RWPE1 (cell line): ENCODE results near the gene CTRL.
A peak's percentile ranks its signal among the peaks of the same experiment; 100 is the strongest.
"Not testable (repeated sequence)": the region's sequence is repeated elsewhere in the genome, so short reads cannot be mapped to it uniquely, and the experiment has no call there.

ENCODE experiments used
- CTCF ChIA-PET: fragments of 350-600 bp; sonication (Branson Sonifier 250); formaldehyde crosslinking; extraction: SDS; loops from one replicate; lab custom pipeline; 2021; lab: Yijun Ruan, JAX
- POLR2A ChIA-PET: fragments of 400-600 bp; formaldehyde crosslinking; extraction: SDS; loops from one replicate; lab custom pipeline; 2020; ENCODE audit warnings: antibody characterized with exemption; ENCODE audit not compliant: low non-redundant PET; lab: Yijun Ruan, JAX
- DNase-seq: peaks from one replicate; pipeline ENCODE4 v3.0.0; 2012; ENCODE audit warnings: low spot score
- H3K27ac ChIP-seq: fragments of 450-650 bp; 2 replicates; pipeline ENCODE4 v1.5.1; 2017
- TF ChIP-seq, protein P1 (sequence below): fragments of 450-650 bp; conservative IDR thresholded peaks from 2 replicates; pipeline ENCODE4 v1.5.1; 2017; ENCODE audit warnings: low read depth, mild to moderate bottlenecking

The CTRL gene

DNA sequence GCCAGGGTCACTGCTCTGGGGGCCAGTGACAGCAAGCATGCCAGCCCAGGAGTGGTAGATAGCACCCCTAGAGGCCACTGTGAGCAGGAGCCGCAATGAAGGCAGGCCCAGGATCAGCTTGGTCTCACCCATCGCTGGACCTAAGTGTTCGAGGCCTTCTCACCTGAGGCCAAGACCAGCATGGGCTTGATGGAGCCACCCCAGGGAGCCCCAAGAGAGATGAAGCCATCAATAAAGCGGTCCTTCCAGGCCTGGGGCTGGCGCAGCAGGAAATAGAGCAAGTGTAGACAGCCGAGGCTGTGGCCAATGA, 10.5 kb upstream of the CTRL start:
- peak overlapping the region; percentile 64 for H3K27ac ChIP-seq
- TF ChIP-seq, protein P1, sequence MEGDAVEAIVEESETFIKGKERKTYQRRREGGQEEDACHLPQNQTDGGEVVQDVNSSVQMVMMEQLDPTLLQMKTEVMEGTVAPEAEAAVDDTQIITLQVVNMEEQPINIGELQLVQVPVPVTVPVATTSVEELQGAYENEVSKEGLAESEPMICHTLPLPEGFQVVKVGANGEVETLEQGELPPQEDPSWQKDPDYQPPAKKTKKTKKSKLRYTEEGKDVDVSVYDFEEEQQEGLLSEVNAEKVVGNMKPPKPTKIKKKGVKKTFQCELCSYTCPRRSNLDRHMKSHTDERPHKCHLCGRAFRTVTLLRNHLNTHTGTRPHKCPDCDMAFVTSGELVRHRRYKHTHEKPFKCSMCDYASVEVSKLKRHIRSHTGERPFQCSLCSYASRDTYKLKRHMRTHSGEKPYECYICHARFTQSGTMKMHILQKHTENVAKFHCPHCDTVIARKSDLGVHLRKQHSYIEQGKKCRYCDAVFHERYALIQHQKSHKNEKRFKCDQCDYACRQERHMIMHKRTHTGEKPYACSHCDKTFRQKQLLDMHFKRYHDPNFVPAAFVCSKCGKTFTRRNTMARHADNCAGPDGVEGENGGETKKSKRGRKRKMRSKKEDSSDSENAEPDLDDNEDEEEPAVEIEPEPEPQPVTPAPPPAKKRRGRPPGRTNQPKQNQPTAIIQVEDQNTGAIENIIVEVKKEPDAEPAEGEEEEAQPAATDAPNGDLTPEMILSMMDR, result peak; percentile 72
- no peak for DNase-seq
- ChIA-PET CTCF (interaction anchor here (0.5 to 1.9 kb wide), 5 partner anchors 10 to 218 kb away, joined by 3 to 12 read pairs (median 4); no protein-coding TSS in a partner anchor), POLR2A (no interaction called here)

DNA sequence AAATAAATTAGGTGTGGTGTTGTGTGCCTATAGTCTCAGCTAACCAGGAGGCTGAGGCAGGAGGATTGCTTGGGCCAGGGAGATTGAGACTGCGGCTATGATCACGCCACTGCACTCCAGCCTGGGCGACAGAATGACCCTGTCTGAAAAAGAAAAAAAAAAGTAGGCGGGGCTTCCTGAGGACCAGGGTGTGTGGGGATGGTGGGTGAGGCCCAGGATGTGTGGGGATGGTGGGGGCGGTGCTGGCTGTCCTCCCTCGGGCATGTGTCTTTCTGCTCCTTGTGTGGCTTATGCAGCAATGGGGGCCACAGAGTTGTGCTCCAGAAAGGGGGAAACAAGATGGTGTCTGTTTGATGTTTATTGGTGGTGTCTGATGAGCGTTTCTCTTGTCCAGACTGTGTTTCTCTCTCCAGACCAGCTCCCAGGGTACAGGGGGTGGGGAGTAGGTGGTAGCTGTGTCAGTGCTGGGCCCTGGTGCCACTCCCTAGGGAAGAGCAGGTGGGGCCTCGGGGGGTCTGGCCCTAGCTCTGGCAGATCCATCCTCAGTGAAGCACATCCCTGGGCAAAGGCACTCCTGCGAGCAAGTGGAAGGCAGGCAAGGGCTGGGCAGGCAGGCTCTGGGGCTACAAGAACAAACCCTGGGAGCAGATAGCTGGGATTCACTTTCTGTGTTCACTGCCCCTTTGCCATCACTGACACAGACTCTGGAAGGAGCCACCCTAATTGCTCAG, 10.0 kb upstream of the CTRL start:
- POLR2A ChIA-PET, result no interaction called here
- H3K27ac ChIP-seq, result peak overlapping the region; percentile 64
- CTCF ChIA-PET, result interaction anchor here (0.5 to 1.9 kb wide), 6 partner anchors 11 to 705 kb away, joined by 3 to 12 read pairs (median 4); no protein-coding TSS in a partner anchor
- DNase-seq, result no peak
- TF ChIP-seq, protein P1, result no peak

DNA sequence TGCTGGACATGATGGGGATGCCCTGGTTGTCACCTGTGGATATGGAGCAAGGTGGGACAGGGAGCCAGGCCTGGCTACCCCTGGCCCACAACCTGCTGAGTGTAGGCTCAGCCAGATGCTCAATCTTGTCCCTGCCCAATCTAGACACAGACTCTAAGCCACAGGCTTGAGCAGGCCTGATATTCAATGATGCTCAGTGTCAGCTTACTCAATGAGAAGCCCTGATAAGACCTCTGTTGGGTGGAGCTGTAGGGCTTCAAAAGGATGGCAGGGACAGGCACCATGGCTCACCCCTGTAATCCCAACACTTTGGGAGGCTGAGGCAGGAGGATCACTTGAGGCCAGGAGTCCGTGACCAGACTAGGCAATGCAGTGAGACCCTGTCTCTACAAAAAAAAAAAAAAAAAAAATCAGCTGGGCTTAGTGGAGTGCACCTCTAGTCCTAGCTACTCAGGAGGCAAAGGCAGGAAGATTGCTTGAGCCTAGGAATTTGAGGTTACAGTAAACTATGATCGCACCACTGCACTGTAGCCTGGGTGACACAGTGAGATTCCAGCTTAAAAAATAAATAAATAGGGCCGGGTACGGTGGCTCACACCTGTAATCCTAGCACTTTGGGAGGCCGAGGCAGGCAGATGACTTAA, 8.9 kb upstream of the CTRL start:
- no peak for DNase-seq
- CTCF ChIA-PET, result interaction anchor here (0.6 to 1.1 kb wide), 4 partner anchors 22 to 704 kb away, joined by 3 to 5 read pairs (median 3); no protein-coding TSS in a partner anchor
- POLR2A ChIA-PET, result no interaction called here
- TF ChIP-seq, protein P1, result no peak
- H3K27ac ChIP-seq, result peak overlapping the region; percentile 64

DNA sequence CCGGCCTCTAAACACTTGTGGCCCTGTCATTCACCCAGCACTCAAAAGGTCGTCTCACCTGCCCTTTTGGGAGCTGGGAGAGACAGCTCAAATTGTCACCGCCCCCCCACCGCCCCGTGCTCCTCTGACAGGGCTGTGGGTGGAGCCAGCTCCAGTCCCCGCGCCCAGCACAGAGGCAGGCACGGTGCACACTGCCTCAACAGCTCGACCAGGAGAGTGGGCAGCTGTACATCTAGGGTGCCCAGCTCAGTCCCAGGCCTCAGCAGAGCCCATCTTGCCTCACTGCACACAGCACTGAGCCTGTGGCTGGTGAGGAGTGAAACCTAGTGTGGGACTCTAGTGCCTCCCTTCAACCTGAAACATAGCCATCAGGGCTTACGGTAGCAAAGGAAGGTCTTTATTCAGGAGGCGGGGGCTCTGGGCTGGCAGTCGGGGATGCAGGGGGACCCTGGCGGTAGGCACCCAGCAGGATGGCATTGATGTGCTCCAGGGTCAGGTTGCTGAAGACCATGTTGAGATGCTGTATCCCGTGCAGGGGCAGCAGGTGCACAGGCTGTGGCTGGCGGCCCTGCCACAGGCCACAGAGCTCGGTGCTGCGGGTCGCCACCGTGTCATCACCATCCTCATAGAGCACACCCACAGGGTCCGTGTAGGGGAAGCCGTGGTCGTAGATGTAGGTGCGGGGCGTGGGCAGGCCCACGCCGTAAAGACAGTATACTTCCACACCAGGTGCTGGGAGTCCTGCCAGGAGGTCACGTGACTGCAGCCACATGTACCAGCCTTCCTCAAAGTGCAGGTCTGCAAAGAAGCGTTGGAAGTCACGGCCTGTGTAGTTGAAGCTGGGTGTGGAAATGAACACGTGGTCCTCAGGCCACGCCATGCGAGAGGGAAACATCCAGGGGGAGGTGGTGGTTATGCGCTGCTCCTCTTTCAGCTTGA, 8.1 kb upstream of the CTRL start:
- CTCF ChIA-PET, result interaction anchor here (0.6 to 1.1 kb wide), 2 partner anchors 23 to 34 kb away, joined by 3 to 5 read pairs; no protein-coding TSS in a partner anchor
- peak overlapping the region; percentile 64 for H3K27ac ChIP-seq
- TF ChIP-seq, protein P1, result no peak
- POLR2A ChIA-PET, result interaction anchor here (0.7 kb wide), 1 partner anchor 23 kb away, joined by 3 read pairs; no protein-coding TSS in a partner anchor
- DNase-seq, result no peak

DNA sequence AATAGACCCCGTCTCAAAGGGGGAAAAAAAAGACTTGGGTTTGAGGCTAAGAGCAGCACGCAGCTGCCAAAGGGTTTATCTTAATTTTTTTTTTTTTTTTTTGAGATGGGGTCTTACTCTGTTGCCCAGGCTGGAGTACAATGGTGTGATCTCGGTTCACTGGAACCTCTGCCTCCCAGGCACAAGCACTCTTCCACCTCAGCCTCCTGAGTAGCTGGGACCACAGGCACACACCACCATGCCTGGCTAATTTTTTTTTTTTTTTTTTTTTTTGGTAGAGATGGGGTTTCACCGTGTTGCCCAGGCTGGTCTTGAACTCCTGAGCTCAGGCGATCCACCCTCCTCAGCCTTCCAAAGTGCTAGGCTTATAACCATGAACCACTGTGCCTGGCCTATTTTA, 6.1 kb upstream of the CTRL start:
- CTCF ChIA-PET, POLR2A ChIA-PET, DNase-seq: not testable (repeated sequence)
- peak overlapping the region; percentile 93 for H3K27ac ChIP-seq

DNA sequence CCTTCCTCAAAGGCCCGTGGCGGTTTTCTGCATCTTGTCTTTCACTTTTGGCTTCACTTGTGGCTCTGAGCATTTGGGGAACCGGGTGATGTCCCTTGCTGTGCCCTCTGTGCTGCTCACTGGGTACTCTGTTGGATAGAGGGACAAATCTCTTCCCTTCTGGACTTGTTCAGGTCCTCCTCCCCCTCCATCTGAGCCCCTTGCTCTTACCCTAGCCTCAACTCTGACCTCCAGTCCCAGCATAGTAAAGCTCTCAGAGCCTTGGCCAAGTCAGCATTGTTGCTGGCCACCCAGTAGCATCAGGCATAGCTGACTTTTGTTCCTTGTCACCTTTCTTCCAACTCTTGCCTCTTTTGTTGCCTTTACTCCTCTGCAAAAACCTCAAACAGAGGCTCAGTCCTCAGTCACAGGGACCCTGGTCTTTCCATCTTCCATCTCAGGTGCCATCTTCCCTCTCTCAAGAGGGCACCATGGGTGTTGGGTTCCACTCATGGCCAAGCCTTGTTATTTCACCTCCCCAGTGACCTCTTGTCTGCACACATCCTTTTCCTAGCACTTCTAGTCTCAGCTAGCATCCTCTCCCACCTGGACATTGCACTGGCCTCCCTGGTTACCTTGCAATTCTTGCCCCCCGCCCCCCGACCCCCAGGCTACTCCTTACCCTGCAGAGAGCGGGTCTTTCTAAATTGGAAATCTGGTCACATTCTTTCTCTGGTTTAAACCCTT, 5.4 kb upstream of the CTRL start:
- peak overlapping the region; percentile 93 for H3K27ac ChIP-seq
- ChIA-PET POLR2A (no interaction called here), CTCF (interaction anchor here (0.6 to 1.9 kb wide), 3 partner anchors 53 to 104 kb away, joined by 4 to 7 read pairs (median 4); partner anchors contain the start of gene NRN1L)
- TF ChIP-seq, protein P1, result no peak
- DNase-seq, result no peak
